Gastroesophageal sphincter (tissue), 4 donors: Measurements from ENCODE around the gene FABP6. TPM values are rescaled to one million over a fixed set of nuclear protein-coding genes. Genes with fewer than 3 reads are reported as not detected.

Experiments
- ATAC-seq: fragments of 150-250 bp; one replicate; pipeline ENCODE4 v1.9.1; 2016; ENCODE audit warnings: mild to moderate bottlenecking, moderate library complexity
- H3K27ac ChIP-seq, 4 donors: fragments of 200-600 bp; sonication (generic) in 3 of 4; 1 replicate in 3 of 4; 2 replicates in 1 of 4; pipeline ENCODE4 v1.5.1; 2016 to 2019
- H3K27me3 ChIP-seq: fragments of 200-600 bp; sonication (generic); one replicate; pipeline ENCODE4 v1.5.1; 2019
- H3K36me3 ChIP-seq, 2 donors: fragments of 200-600 bp; sonication (generic); one replicate each; pipeline ENCODE4 v1.5.1; 2019; ENCODE audit warnings: control low read depth in 1 of 2
- H3K4me1 ChIP-seq, 3 donors: fragments of 200-600 bp; sonication (generic); 1 replicate in 2 of 3; 2 replicates in 1 of 3; pipeline ENCODE4 v1.5.1; 2016 to 2019; ENCODE audit warnings: control low read depth in 2 of 3
- H3K4me3 ChIP-seq, 2 donors: fragments of 200-600 bp; sonication (generic); one replicate each; pipeline ENCODE4 v1.5.1; 2019; ENCODE audit warnings: mild to moderate bottlenecking in 1 of 2, moderate library complexity in 1 of 2
- H3K9me3 ChIP-seq, 3 donors: fragments of 200-600 bp; sonication (generic); one replicate each; pipeline ENCODE4 v1.5.1; 2017 to 2019; ENCODE audit warnings: control low read depth in 2 of 3
- CTCF ChIP-seq, 4 experiments: fragments of 200-600 bp in 2 of 4; fragments of 450-650 bp in 2 of 4; sonication (generic) in 1 of 4; IDR thresholded peaks; one replicate each; pipeline ENCODE4 v1.5.1; 2017 to 2019; ENCODE audit warnings: antibody characterized with exemption in 4 of 4, mild to moderate bottlenecking in 2 of 4, moderate library complexity in 2 of 4
- EP300 ChIP-seq: sonication (generic); formaldehyde crosslinking; IDR thresholded peaks from one replicate; pipeline ENCODE4 v1.6.1; 2017; ENCODE audit warnings: antibody characterized with exemption, mild to moderate bottlenecking
- POLR2A ChIP-seq, 2 donors: fragments of 450-650 bp; IDR thresholded peaks; one replicate each; pipeline ENCODE4 v1.6.1; 2017; ENCODE audit warnings: antibody characterized with exemption in 2 of 2, mild to moderate bottlenecking in 2 of 2, moderate library complexity in 1 of 2
- POLR2AphosphoS5 ChIP-seq: sonication (generic); formaldehyde crosslinking; IDR thresholded peaks from one replicate; pipeline ENCODE4 v1.6.1; 2017; ENCODE audit warnings: antibody characterized with exemption
- WGBS, 2 donors: methylation state at CpG; one replicate each; pipeline ENCODE4 v1.1.5; 2018; ENCODE audit warnings: low coverage in 1 of 2; 5-methylcytosine and 5-hydroxymethylcytosine counted together
- total RNA-seq, 4 donors: library from RNA; depleted of rRNA; stranded (reverse); fragments of >200 nt; gene quantifications; one replicate each; pipeline ENCODE4 v1.1.0, GENCODE V29; 2016

FABP6 gene
- total RNA-seq, 4 donors from 2014 or later: not detected

- 33% methylated on average over 1 of the region's 9 CpGs; no CpG with 5 or more reads in 1 of the 2 donors for WGBS, 2 donors
- TF ChIP-seq POLR2A (IDR thresholded peaks at IDR 0.05): no peak
- no peak for TF ChIP-seq CTCF (IDR thresholded peaks at IDR 0.05)
- no peak for TF ChIP-seq POLR2AphosphoS5
- TF ChIP-seq EP300: no peak
- Histone ChIP-seq H3K4me3 (no peak overlapping the region), H3K27me3 (no peaks in the 10 kb centered on the region), H3K9me3 (no peaks in the 10 kb centered on the region), H3K4me1 (peaks cover 0 to 33% (median 0%) of the 10 kb centered on the region in 3 donors), H3K27ac (no peak overlapping the region), H3K36me3 (no peaks in the 10 kb centered on the region)
- ATAC-seq: no peak
Observed at GRCh38 chr5:160266752-160267345, 37.5 kb downstream of the FABP6 start.

- peak overlapping the region in 1 of 4 donors; percentile 56 for H3K27ac ChIP-seq
- TF ChIP-seq CTCF (IDR thresholded peaks at IDR 0.05): no peak
- TF ChIP-seq POLR2AphosphoS5: no peak
- H3K9me3 ChIP-seq: no peaks in the 10 kb centered on the region
- no peak overlapping the region for H3K4me3 ChIP-seq
- peaks cover 0 to 46% (median 0%) of the 10 kb centered on the region in 3 donors for H3K4me1 ChIP-seq
- 80 to 100% methylated on average over 1 to 3 of the region's 5 CpGs for WGBS, 2 donors
- H3K27me3 ChIP-seq: no peaks in the 10 kb centered on the region
- H3K36me3 ChIP-seq: no peaks in the 10 kb centered on the region
- ATAC-seq: no peak
Observed at GRCh38 chr5:160268121-160268520, 38.8 kb downstream of the FABP6 start.

GRCh38 chr5:160269017-160269416 is 39.7 kb downstream of the FABP6 start:
- Histone ChIP-seq H3K9me3 (no peaks in the 10 kb centered on the region), H3K4me1 (peaks cover 0 to 48% (median 0%) of the 10 kb centered on the region in 3 donors), H3K27me3 (no peaks in the 10 kb centered on the region), H3K27ac (peak overlapping the region in 2 of 4 donors; percentile 42 to 56), H3K36me3 (no peaks in the 10 kb centered on the region), H3K4me3 (no peak overlapping the region)
- peak; percentile 51 for TF ChIP-seq POLR2AphosphoS5
- no peak for TF ChIP-seq EP300
- WGBS, 2 donors: 52% methylated on average over 4 of the region's 10 CpGs; no CpG with 5 or more reads in 1 of the 2 donors
- peak; percentile 85 for ATAC-seq

DNA sequence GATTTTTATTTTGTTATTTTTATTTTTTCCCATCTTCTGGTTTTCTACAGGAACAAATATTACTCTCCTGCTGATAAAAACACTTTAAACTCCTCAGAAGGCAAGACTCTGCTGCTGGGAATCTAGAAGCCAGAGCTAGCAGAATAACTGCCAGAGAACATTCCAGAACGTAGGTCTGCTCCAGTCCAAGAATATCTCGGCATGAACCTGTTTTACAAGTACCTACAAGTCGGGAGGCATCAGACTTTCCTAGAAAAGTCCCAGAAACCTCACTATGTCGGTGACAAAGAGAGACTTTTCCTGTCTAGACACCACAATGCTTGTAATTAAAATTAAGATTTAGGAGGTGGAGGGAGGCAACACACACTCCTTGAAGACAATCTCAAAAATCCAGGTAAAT is 41.4 kb downstream of the FABP6 start:
- H3K9me3 ChIP-seq: no peaks in the 10 kb centered on the region
- TF ChIP-seq POLR2A (IDR thresholded peaks at IDR 0.05) (no peak), CTCF (IDR thresholded peaks at IDR 0.05) (no peak), EP300 (no peak), POLR2AphosphoS5 (no peak)
- no peak overlapping the region for H3K4me3 ChIP-seq
- no peaks in the 10 kb centered on the region for H3K27me3 ChIP-seq
- no peaks in the 10 kb centered on the region for H3K36me3 ChIP-seq
- WGBS, 2 donors: 40 to 61% methylated on average over 2 to 4 of the region's 4 CpGs
- ATAC-seq: no peak
- peaks cover 0 to 48% (median 0%) of the 10 kb centered on the region in 3 donors for H3K4me1 ChIP-seq
- peak overlapping the region in 1 of 4 donors; percentile 37 for H3K27ac ChIP-seq

- no peak for ATAC-seq
- WGBS, 2 donors: 54 to 69% methylated on average over 7 of the region's 8 CpGs
Observed at GRCh38 chr5:160271396-160271795, 42.1 kb downstream of the FABP6 start.

More at GRCh38 chr5:160271396-160271795, 42.1 kb downstream of the FABP6 start:
- TF ChIP-seq CTCF (IDR thresholded peaks at IDR 0.05): no peak
- no peak for TF ChIP-seq EP300
- no peak for TF ChIP-seq POLR2A (IDR thresholded peaks at IDR 0.05)
- TF ChIP-seq POLR2AphosphoS5: no peak
- no peaks in the 10 kb centered on the region for H3K36me3 ChIP-seq
- H3K9me3 ChIP-seq: no peaks in the 10 kb centered on the region
- H3K4me3 ChIP-seq: no peak overlapping the region
- peaks cover 0 to 48% (median 0%) of the 10 kb centered on the region in 3 donors for H3K4me1 ChIP-seq
- no peaks in the 10 kb centered on the region for H3K27me3 ChIP-seq
- peak overlapping the region in 1 of 4 donors; percentile 37 for H3K27ac ChIP-seq
